Mesothelial cell of epicardium (in vitro differentiated cells): ENCODE results near the gene ABLIM3. TPM values are rescaled to one million over a fixed set of nuclear protein-coding genes. Genes with fewer than 3 reads are reported as not detected.

ENCODE experiments used
- DNase-seq, 2 experiments: peaks; one replicate each; pipeline ENCODE4 v3.0.0; 2021; ENCODE audit warnings: low spot score in 2 of 2; ENCODE audit not compliant: unreplicated experiment in 2 of 2
- H3K27ac Mint-ChIP-seq: 2 replicates; pipeline ENCODE4 v1.8.0; 2021; ENCODE audit warnings: mixed read lengths
- H3K27me3 Mint-ChIP-seq: 2 replicates; pipeline ENCODE4 v1.8.0; 2021; ENCODE audit warnings: low read depth, mixed read lengths
- H3K36me3 Mint-ChIP-seq: 2 replicates; pipeline ENCODE4 v1.8.0; 2021; ENCODE audit warnings: mixed read lengths
- H3K4me1 Mint-ChIP-seq: 2 replicates; pipeline ENCODE4 v1.8.0; 2021; ENCODE audit warnings: mixed read lengths
- H3K4me3 Mint-ChIP-seq: 2 replicates; pipeline ENCODE4 v1.8.0; 2021; ENCODE audit warnings: mild to moderate bottlenecking, moderate library complexity, mixed read lengths
- H3K9me3 Mint-ChIP-seq: 2 replicates; pipeline ENCODE4 v1.8.0; 2021; ENCODE audit warnings: mixed read lengths
- total RNA-seq: library from RNA; stranded (reverse); gene quantifications from 3 replicates; pipeline ENCODE4 v1.2.1, GENCODE V29; 2021
- TF ChIP-seq, protein P1 (sequence below): fragments of 200-600 bp; sonication (generic); IDR thresholded peaks from one replicate; pipeline ENCODE4 v1.5.0; 2021; ENCODE audit warnings: antibody characterized with exemption; ENCODE audit not compliant: unreplicated experiment

The ABLIM3 gene
- total RNA-seq, 1 donor from 2014 or later = 0.27 TPM

DNA sequence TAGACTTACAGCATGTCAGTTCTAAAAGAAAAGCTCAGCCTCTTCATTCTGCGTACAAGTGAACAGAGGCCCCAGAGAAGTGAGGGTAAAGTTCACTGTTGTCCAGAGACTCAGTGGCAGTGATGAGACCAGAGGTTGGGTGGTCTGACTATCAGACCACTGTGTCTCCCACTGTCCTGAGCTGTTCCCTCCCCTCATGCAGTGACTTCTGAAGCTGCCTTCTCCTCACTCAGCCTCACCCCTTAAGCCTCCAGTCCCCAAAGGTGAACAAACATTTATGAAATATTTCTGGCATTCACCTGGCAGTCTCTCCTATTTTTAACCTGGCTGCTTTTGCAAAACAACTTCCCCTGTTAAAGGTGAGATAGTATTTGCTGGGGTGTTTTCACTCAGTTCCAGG lies 54.7 kb downstream of the ABLIM3 start:
- peaks cover 23% of the 10 kb centered on the region for H3K27me3 Mint-ChIP-seq
- DNase-seq = no peak
- H3K4me1 Mint-ChIP-seq = peaks cover 1% of the 10 kb centered on the region
- no peaks in the 10 kb centered on the region for H3K36me3 Mint-ChIP-seq
- H3K4me3 Mint-ChIP-seq = no peak overlapping the region
- no peak overlapping the region for H3K27ac Mint-ChIP-seq
- no peaks in the 10 kb centered on the region for H3K9me3 Mint-ChIP-seq
- TF ChIP-seq, protein P1, sequence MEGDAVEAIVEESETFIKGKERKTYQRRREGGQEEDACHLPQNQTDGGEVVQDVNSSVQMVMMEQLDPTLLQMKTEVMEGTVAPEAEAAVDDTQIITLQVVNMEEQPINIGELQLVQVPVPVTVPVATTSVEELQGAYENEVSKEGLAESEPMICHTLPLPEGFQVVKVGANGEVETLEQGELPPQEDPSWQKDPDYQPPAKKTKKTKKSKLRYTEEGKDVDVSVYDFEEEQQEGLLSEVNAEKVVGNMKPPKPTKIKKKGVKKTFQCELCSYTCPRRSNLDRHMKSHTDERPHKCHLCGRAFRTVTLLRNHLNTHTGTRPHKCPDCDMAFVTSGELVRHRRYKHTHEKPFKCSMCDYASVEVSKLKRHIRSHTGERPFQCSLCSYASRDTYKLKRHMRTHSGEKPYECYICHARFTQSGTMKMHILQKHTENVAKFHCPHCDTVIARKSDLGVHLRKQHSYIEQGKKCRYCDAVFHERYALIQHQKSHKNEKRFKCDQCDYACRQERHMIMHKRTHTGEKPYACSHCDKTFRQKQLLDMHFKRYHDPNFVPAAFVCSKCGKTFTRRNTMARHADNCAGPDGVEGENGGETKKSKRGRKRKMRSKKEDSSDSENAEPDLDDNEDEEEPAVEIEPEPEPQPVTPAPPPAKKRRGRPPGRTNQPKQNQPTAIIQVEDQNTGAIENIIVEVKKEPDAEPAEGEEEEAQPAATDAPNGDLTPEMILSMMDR = no peak

DNA sequence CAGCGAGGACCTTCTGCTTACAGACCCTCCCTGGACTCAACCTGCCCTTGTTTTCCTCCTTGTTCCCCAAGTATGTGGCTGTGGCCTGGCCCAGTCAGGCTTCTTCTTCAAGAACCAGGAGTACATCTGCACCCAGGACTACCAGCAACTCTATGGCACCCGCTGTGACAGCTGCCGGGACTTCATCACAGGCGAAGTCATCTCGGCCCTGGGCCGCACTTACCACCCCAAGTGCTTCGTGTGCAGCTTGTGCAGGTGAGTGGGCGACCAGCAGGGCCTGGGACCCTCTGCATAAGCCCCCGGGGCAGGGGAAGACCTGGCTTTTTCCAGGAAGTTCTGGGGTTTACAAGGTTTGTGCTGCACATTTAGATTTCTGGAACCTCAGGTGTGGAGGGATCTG lies 56.9 kb downstream of the ABLIM3 start:
- H3K27ac Mint-ChIP-seq = no peak overlapping the region
- H3K4me3 Mint-ChIP-seq = no peak overlapping the region
- TF ChIP-seq, protein P1 = no peak
- no peaks in the 10 kb centered on the region for H3K9me3 Mint-ChIP-seq
- no peaks in the 10 kb centered on the region for H3K36me3 Mint-ChIP-seq
- H3K27me3 Mint-ChIP-seq = peaks cover 19% of the 10 kb centered on the region
- no peaks in the 10 kb centered on the region for H3K4me1 Mint-ChIP-seq
- DNase-seq = no peak

DNA sequence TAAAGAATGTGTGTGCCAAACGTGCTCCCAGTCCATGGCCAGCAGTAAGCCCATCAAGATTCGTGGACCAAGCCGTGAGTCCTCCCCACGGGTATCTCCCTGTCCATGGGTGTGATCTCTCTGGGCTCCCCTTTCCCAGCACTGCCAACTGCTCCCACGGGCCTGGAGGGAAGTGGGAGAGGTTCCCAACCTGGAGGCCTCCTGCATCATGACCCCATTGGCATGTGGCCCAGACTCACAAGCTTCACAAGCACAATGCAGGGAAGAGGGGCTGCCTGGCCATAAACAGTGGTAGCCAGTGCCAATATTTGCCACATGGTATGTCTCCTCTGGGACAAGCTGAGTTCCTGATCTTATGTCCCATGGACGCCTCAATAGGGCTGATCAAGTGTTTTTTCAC lies 59.1 kb downstream of the ABLIM3 start:
- DNase-seq = no peak
- TF ChIP-seq, protein P1 = no peak
- no peaks in the 10 kb centered on the region for H3K4me1 Mint-ChIP-seq
- H3K27me3 Mint-ChIP-seq = peaks cover 14% of the 10 kb centered on the region
- no peaks in the 10 kb centered on the region for H3K9me3 Mint-ChIP-seq
- no peaks in the 10 kb centered on the region for H3K36me3 Mint-ChIP-seq
- H3K27ac Mint-ChIP-seq = no peak overlapping the region
- H3K4me3 Mint-ChIP-seq = no peak overlapping the region

DNA sequence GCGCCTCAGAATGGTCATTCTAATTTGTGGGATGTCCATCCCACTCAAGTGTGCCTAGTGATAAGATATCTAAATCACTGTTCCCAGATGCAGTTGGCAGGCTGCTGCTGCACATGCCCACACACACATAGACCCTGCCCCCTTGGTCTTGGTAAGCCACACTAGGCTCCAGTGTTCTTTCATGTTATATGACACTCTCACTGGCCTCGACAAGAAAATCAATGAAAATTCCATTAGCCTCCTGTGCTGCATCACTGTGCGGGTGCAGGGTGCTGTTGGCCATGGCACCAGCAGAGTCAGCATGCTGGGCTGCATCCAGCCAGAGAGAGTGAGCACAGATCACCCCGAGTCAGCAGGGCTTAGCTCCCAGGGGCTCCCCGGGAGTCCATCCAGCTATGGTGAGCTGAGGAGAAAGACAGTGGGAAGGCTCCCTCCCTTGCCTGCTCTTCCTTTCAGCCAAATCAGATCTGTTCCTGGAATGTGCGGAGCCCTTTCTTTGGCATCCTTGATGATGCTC lies 59.9 kb downstream of the ABLIM3 start:
- H3K4me1 Mint-ChIP-seq = no peaks in the 10 kb centered on the region
- no peak overlapping the region for H3K4me3 Mint-ChIP-seq
- H3K27me3 Mint-ChIP-seq = peaks cover 11% of the 10 kb centered on the region
- no peaks in the 10 kb centered on the region for H3K36me3 Mint-ChIP-seq
- TF ChIP-seq, protein P1 = no peak
- no peak overlapping the region for H3K27ac Mint-ChIP-seq
- no peaks in the 10 kb centered on the region for H3K9me3 Mint-ChIP-seq
- no peak for DNase-seq

DNA sequence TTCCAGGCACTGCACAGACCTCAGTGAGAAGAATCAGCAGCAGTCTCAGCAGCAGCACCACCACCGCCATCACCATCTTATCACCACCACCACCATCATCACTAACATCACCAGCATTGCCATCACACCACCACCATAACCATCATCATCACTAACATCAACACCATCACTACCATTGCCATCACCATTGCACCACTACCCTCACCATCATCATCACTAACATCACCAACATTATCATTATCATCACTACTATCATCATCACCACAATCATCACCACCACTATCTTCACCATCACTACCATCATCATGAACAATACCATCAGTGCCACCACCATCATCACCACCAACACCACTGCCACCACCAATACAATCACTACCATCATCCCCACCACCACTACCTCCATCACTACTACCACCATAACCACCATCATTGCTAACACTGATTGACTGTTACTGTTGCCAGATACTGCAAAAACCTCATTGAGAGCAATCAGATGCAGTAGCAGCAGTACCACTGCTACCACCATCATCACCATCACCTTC lies 61.7 kb downstream of the ABLIM3 start:
- no peaks in the 10 kb centered on the region for H3K4me1 Mint-ChIP-seq
- H3K4me3 Mint-ChIP-seq = no peak overlapping the region
- peaks cover 7% of the 10 kb centered on the region for H3K27me3 Mint-ChIP-seq
- TF ChIP-seq, protein P1 = no peak
- DNase-seq = no peak
- no peak overlapping the region for H3K27ac Mint-ChIP-seq
- no peaks in the 10 kb centered on the region for H3K36me3 Mint-ChIP-seq
- no peaks in the 10 kb centered on the region for H3K9me3 Mint-ChIP-seq
